GM10847 (cell line): ENCODE data around the gene DCHS1.

Experiments
- POLR2A ChIP-seq: IDR thresholded peaks from 2 replicates; pipeline ENCODE4 v1.6.1; 2011; ENCODE audit not compliant: insufficient read length; ENCODE audit errors: extremely low read depth

DCHS1 gene

DNA sequence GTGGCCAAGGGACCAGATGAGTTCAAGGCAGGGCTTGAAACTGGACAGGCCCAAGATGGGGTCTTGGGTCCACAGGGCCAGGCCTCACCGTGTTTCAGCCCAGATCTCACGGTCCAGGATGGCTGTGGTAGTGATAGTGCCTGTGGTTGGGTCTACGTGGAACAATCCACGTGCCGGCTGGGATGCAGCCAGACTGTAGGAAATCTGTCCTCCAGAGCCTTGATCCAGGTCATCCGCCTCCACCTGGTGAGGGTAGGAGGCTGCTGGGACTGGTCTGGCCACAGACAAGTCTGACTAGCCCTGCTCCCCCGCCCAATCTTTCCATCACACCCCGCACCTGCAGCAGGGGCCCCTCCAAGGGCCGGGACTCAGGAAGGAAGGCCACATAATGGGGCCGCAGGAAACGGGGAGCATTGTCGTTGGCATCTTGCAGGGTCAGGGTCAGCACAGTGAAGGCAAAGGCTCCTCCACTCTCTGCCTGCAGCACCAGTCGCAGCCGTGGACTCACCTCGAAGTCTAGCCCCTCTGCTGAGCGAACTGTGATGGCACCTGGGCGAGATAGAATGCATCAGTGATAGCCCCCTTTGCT lies 29.7 kb downstream of the DCHS1 start:
- no peak for TF ChIP-seq POLR2A

DNA sequence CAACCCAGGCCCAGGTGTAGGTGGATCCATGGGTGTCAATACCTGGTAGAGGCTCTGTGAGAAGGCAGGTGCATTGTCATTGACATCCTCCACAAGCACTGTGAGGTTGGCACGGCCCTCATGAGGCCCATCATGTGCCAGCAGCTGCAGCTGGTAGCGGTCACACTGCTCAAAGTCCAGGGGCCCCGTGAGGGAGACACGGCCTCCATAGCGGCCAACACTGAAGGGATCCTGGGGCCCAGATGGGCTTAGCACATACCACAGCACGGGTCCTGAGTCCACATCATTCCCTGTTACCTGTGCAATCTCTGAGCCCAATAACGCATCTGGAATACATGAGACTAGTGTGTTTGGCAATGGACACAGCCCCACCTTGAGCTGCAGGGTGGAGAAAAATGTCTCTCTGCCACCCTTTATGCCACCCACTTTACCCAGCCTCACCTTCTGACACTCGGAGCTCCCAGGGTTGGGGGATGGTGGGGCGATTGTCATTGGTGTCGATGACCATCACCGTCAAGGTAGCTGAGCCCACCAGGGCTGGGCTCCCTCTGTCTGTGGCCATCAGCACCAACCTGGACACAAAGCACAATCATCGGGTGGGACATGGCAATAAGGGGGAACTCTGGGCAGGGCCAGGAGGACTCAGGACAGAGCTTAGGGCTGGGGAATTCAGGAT lies 30.3 kb downstream of the DCHS1 start:
- no peak for TF ChIP-seq POLR2A

DNA sequence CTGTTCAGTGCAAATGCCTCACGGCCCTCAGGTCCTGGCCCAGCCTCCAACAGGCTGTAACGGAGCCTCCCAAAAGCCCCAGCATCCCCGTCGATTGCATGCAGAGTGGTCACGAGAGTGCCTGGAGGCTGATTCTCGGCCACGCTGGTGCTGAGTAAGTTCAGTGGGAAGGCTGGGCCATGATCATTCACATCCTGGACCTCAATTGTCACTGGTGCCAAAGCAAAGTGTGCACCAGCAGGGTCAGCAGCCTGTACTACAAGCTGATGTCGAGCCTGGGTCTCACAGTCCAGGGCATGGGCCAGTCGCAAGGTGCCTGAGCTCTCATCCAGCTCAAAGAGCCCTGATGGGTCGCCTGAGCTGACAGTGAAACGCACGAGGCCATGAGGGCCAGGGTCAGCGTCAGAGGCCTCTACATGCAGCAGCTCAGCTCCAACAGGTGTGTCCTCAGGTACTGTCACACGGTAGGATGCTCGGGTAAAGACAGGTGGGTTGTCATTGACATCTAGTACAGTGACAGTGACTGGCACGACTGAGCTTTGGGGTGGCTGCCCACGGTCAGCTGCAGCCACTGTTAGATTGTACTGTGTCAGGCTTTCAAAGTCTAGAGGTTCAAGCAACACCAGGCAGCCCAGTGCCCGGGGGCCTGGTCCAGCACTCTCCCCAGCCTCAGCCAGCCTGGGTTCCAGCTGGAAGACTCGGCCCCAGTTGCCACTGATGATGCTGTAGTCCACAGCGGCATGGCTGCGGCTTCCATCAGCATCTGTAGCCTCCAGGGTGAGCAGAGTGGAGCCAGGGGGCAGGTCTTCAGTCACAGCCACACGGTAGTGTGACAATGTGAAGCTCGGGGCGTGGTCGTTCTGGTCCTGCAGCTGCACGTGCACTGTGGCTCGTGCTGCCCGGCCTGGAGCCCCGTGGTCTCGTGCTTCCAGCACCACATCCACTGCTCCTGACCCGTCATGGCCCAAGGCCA lies 31.9 kb downstream of the DCHS1 start:
- TF ChIP-seq POLR2A = no peak

DNA sequence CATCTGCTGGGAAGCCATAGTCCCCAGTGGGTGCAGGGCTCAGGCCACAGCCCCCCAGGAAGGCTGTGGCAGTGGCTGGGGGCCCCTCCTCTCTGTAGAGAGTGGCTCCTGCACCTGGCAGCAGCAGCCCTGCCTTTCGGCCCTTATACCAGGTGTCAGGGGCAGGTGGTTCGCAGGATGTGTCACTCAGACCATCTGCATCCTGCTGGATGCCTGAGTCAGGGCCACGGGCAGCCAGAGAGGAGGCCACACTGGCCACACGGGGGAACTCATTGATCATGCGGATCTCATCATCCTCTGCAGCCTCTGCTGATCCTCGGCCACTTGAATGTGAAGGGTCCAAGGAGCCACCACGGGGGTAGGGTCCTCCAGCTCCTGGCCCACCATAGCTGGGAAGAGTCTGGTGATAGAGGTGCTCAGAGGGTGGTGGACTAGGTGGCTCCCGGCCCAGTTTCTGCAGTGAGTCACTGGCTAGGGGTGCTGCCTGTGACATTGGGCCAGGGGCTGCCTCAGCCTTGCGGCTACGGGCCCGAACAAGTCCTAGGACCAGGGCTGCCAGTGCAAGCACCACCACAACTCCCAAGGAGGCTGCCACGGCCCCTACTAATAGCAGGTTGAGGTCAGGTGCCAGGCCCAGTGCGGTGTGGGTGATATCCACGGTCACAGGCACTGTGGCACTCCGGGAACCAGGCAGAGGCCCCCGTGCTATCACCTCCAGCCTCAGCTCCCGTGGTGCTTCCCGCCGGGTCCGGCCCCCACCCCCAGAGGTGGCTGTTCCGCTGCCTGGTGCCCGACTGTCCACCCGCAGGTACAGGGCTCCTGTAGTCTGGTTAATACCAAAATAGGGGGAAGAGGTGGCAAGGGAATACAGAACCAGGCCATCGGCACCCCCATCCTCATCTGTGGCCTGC lies 33.1 kb downstream of the DCHS1 start:
- no peak for TF ChIP-seq POLR2A

DNA sequence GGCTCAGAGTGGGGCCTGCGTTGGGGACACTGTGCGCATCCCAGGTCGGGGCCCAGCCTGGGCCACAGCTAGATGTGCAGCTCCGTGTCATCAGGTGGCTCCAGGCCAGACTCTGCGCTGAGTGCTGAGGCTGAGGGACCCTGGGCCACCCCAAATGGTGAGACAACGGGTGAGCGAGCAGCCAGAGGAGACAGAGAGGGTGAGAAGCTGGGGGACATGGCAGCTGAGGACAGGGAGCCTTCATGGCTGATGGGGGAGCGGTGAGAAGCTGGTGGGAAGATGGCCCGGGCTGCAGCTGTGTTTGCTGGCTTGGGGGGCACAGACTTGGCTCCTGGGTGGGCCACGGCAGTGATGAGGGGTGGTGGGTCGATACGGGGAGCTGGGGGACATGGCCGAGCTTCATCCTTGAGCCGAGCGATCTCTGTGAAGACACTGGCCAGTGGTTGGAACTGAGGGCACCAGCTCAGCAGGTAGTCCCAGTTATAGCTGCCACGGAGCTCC lies 33.8 kb downstream of the DCHS1 start:
- no peak for TF ChIP-seq POLR2A

DNA sequence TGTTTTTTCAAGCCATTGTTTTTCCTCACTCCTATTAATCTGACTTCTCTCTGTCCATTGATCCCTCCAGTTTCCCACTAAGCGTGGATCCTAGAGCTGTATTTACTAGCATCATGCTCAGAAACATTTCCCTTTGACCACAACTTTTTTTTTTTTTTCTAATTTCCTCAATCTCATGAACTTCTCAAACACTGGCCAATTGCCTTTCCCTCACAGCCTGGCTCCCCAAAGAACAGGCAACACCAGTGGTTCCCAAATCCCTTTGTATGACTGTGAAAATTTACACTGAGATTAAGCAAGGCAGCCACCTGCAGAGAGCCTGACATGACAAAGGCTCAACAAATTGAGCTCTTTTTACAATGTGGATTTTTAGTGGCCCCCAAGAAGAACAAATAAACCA lies 35.0 kb downstream of the DCHS1 start:
- no peak for TF ChIP-seq POLR2A

DNA sequence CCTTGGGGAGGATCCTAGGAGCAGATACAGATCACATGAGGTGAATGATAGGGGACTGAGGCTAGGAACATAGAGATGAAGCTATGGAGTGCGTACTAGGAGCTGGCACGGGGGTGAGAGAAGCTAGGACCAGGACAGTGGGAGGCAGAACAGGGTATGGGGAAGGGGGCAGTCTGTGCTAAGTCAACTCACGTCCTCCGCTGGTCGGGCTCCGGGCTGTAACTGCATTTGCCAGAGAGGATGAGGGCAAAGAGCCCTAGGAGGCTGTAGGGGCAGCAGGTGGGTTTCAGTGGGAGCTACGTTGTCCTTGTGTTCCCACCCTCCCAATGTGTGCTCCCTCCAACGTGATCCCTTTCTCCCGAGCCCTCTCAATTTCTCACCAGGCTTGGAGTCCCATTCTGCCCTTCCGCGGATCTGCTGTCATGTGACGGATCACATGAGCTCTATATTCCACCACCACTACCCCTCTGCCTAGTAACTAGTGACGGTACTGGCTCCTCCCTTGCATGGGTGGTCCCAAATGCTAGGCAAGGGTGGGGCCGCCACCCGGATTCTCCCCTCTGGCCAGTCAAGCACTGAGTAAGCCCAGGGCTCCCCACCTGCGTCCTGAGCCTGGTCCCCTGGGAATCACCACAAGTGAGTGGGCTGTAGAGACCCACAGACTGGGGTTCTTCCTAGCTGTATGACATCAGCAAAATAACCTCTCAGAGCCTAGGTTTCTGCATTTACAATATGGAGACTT lies 36.4 kb downstream of the DCHS1 start, which contains the start of gene TPP1:
TPP1 (minus strand) TSS at position 419 of the 742 bp plus-strand sequence; CDS start at position 397, 22 bp downstream.
- peak; percentile 48 for TF ChIP-seq POLR2A

DNA sequence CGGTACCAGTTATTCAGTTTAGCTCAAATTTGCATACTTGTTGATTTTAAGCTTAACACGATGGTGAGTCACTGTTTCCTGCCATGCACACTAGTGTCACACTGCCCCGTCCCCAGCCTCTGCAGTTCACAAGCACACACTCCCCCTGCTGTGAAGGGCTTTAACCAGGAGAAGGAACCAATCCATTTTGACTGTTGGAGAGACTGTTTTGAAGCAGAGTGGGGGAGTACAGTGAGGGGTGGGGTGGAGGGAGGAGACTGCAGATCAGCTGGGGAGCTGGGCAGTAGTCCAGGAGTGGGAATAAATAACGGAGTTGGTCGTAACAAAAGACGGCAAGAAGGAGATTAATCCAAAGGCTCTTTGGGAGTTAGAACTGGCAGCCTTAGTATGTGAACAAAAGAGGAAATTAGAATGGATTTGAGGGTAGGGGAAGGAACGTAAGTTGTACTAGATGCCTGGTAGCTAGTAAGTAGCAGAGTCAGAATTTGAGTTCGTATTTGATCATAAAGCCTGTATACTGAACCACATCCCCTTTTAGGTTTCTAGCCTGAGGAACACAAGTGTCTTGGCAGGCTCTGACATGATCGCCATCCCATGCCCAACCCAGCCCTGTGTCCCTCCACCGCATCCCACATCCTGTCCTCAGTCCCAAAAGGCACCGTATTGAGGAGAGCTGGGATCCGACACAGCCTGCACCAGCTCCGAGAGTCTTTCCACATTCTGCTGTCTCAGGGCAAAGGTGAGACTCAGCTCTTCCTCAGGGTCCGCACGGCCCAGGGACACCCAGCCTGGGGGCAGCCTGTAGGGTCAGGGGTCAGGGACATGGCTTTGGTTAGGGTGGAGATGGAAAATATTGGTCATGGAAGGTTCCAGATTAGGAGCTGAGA lies 37.2 kb downstream of the DCHS1 start:
- no peak for TF ChIP-seq POLR2A

DNA sequence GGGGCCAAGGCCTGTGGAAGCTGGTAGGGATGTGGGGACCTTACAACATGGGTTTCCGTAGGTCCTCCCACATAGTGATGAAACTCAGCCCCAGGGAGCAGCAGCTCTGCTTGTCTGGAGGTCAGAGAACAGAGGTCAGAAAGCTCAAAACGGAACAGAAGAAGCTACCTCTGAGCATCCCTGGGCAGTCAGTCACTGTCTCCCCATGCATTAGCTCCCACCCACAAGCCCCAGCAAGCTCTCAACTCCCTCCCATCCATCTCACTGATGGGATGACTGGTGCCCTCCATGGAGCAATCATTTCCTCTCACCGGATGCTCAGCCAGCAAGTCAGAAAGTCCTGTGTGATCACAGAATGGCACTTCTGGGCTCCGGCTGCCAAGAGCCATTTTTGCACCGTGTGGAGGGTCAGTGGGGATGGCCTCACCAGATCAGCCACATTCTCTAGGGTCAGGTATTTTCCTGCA lies 38.3 kb downstream of the DCHS1 start:
- no peak for TF ChIP-seq POLR2A

DNA sequence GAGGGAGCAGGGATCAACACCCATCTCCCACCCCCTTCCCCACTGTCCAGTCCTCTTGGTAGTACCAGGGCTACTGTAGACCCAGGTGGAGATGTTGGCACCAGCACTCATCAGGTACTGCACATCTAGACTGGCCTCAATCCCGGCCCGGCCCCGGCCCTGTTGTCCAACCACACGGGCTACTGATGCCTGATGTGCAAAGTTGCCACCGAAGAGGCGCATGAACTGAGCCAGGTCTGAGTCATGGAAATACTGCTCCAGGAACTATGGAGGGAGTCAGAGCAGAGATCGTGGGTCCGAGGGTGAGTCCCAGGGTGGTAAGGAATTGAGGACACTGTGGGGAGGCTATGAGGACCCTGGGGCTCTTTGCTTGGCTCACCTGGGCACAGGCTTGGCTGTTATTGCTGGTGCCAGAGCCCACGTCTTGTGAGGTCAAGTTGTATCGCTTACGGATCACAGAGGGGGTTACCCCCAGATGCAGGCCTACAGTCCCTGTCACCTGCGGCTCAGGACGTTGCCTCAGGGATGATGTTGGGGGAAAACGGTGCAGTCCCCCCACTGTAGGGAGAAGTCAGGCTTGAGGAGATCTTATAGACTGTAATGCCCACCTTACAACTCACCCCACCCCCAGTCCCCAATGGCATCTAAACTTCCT lies 38.9 kb downstream of the DCHS1 start:
- TF ChIP-seq POLR2A = no peak

DNA sequence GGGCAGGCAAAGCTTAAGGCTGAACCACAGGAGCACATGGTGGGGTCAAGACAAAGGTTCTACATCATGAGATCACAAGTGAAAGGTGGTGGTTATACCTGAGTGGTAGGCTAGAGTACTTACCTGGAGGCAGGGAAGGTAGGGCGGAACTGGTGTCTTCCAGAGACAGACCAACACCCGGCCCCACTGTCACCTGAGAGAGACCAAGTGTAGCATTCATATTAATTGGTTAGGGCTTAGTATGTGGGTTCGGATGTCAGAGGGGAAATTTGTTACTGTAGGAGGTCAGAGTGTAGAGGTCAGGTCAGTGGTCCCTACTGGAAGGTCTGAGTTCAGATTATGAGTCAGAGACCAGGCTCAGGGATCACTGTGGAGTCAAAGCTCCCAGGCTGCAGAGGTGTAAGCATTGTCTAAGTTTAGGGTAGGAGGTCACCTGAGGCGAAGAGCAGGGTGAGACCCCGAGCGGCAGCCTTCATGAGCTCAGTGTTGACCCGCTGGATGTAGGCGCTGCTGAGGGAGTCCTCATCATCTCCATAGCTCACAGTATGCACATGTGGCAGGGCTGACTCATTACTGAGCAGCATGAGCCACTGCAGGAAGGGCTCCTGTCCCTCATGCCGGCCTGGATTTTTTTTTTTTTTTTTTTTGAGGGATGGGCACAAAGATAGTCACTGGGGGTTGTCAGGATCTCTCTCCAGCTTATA lies 39.6 kb downstream of the DCHS1 start:
- no peak for TF ChIP-seq POLR2A

DNA sequence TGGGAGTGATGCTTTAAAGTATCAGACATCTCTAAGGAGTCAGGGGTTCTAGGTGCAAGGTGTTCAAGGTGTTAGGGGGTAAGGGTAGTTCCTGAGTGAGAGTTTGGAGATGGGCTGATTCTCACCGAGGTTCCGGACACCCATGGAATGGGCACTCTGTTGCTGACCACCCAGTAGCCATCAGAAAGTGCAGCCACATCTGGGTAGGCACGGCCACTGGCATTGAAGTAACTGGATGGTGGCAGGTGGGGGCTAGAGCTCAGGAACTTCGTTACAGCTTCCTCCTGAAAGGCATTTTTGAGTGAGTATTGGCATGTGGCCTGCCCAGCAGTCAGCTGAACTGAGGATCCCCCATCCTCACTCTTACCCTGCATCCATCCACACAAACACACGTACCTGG lies 40.6 kb downstream of the DCHS1 start:
- TF ChIP-seq POLR2A = no peak
